T-cell (primary cell): ENCODE measurements around the gene APH1B. TPM values are rescaled to one million over a fixed set of nuclear protein-coding genes. Genes with fewer than 3 reads are reported as not detected.
A peak's percentile ranks its signal among the peaks of the same experiment; 100 is the strongest.

Experiments
- ATAC-seq, 4 experiments: fragments of 200-7000 bp in 3 of 4; fragments of 150-1000 bp in 1 of 4; cut with Tn5 transposase; replicated peaks in 1 of 4; 1 replicate in 3 of 4; 2 replicates in 1 of 4; pipeline ENCODE4 v1.10.0; 2021; ENCODE audit warnings: moderate library complexity in 3 of 4, mild to moderate bottlenecking in 2 of 4, moderate number of reproducible peaks in 1 of 4
- CTCF ChIA-PET, 2 donors: fragments of 300-600 bp; sonication (Branson Sonifier 250); formaldehyde crosslinking; loops; one replicate each; lab custom pipeline; 2022; ENCODE audit warnings: antibody characterized with exemption in 2 of 2; lab: Charles Lee
- POLR2A ChIA-PET, 2 donors: fragments of 300-600 bp; sonication (Branson Sonifier 250); formaldehyde crosslinking; loops; one replicate each; lab custom pipeline; 2022; ENCODE audit warnings: antibody characterized with exemption in 2 of 2; lab: Charles Lee
- DNase-seq, 35 experiments: peaks; one replicate each; pipeline versions ENCODE4 v3.0.0 to v3.0.0-alpha.2; 2013 to 2023
- H3K27ac ChIP-seq: one replicate; pipeline ENCODE4 v1.5.1; 2013; ENCODE audit warnings: low read length
- H3K27me3 ChIP-seq, 2 experiments: replicated peaks in 1 of 2; 1 replicate in 1 of 2; 2 replicates in 1 of 2; pipeline versions ENCODE4 v1.6.1 to v1.7.0; 2013; ENCODE audit warnings: low read length in 1 of 2, mixed read lengths in 1 of 2; ENCODE audit not compliant: control insufficient read depth in 2 of 2, insufficient read depth in 2 of 2; ENCODE audit errors: extremely low read depth in 1 of 2
- H3K36me3 ChIP-seq, 2 donors: 1 replicate in 1 of 2; 2 replicates in 1 of 2; pipeline versions ENCODE4 v1.6.1 to v1.7.0; 2013; ENCODE audit warnings: low read length in 1 of 2; ENCODE audit not compliant: control insufficient read depth in 2 of 2, insufficient read depth in 1 of 2; ENCODE audit errors: extremely low read depth in 1 of 2
- H3K4me1 ChIP-seq, 2 experiments: 1 replicate in 1 of 2; 2 replicates in 1 of 2; pipeline versions ENCODE4 v1.6.1 to v1.7.0; 2013; ENCODE audit warnings: low read length in 2 of 2, mixed read lengths in 1 of 2; ENCODE audit not compliant: insufficient read depth in 2 of 2, control insufficient read depth in 1 of 2; ENCODE audit errors: extremely low read depth in 1 of 2
- H3K4me3 ChIP-seq, 2 donors: 1 replicate in 1 of 2; 2 replicates in 1 of 2; pipeline versions ENCODE4 v1.5.1 to v1.7.0; 2013; ENCODE audit warnings: mild to moderate bottlenecking in 2 of 2, low read length in 1 of 2, moderate library complexity in 1 of 2; ENCODE audit not compliant: control insufficient read depth in 1 of 2; ENCODE audit errors: extremely low read depth in 1 of 2
- H3K9me3 ChIP-seq: 2 replicates; pipeline ENCODE4 v1.7.0; 2013
- H3K27ac Mint-ChIP-seq, 2 donors: one replicate each; pipeline ENCODE4 v1.8.0; 2020 to 2021; ENCODE audit warnings: mild to moderate bottlenecking in 2 of 2, mixed read lengths in 2 of 2
- H3K27me3 Mint-ChIP-seq, 2 donors: one replicate each; pipeline ENCODE4 v1.8.0; 2021 to 2022; ENCODE audit warnings: mixed read lengths in 2 of 2
- H3K36me3 Mint-ChIP-seq: one replicate; pipeline ENCODE4 v1.8.0; 2021; ENCODE audit warnings: mixed read lengths
- H3K4me1 Mint-ChIP-seq, 3 donors: one replicate each; pipeline ENCODE4 v1.8.0; 2020 to 2022; ENCODE audit warnings: mixed read lengths in 3 of 3, mild to moderate bottlenecking in 1 of 3
- H3K4me3 Mint-ChIP-seq, 3 donors: one replicate each; pipeline ENCODE4 v1.8.0; 2020 to 2022; ENCODE audit warnings: mild to moderate bottlenecking in 3 of 3, mixed read lengths in 3 of 3, moderate library complexity in 3 of 3
- H3K9me3 Mint-ChIP-seq, 3 donors: one replicate each; pipeline ENCODE4 v1.8.0; 2020 to 2022; ENCODE audit warnings: mixed read lengths in 3 of 3
- WGBS: methylation state at CpG from one replicate; pipeline ENCODE4 v1.1.5; 2013; ENCODE audit warnings: missing lambda C conversion rate; ENCODE audit not compliant: insufficient coverage; 5-methylcytosine and 5-hydroxymethylcytosine counted together
- total RNA-seq, 35 experiments: library from RNA in 6 of 35; stranded (reverse) in 6 of 35; fragments of 120-200 nt in 1 of 35; gene quantifications; one replicate each; pipeline versions ENCODE4 v1.2.1 to v1.2.4 and lab custom pipeline; 2013 to 2026

Gene APH1B
- total RNA-seq, 5 donors from 2014 or later (not counting 1 experiment from before 2014, with no cell fraction given) = 17.0 to 27.4 (median 20.9) TPM

DNA sequence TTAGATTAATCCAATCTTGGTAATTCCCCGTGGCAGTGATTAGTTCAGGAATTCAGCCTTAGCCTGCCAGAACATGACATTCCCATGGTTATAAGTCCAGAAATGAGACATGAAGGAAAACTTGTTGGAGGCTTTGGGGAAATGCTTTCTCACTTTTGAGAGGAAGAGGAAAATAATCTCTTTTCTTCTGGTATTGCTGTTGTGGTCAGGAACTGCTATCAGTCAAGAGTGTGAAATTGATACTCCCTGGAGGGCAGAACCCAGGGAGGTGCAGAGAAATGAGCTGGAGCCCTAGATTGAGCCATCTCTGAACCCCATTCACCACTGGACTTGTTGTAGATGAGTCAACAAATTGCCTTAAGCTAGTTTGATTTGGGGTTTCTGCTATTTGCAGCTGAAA, 38.6 kb upstream of the APH1B start:
- DNase-seq (no peak), ATAC-seq (no peak)
- H3K9me3 Mint-ChIP-seq = peaks cover 0 to 3% (median 0%) of the 10 kb centered on the region in 3 donors
- H3K4me3 ChIP-seq = no peak overlapping the region
- no peaks in the 10 kb centered on the region for H3K27me3 ChIP-seq
- peaks cover 34% of the 10 kb centered on the region for H3K36me3 Mint-ChIP-seq
- no CpG with 5 or more reads among the region's 1 CpG for WGBS
- H3K36me3 ChIP-seq = peaks cover 0 to 9% of the 10 kb centered on the region in 2 donors
- no peak overlapping the region for H3K4me3 Mint-ChIP-seq
- H3K27ac ChIP-seq = no peak overlapping the region
- H3K4me1 ChIP-seq = peaks cover 13 to 26% of the 10 kb centered on the region in 2 experiments
- no peaks in the 10 kb centered on the region for H3K9me3 ChIP-seq
- ChIA-PET CTCF (interaction anchor here (0.5 to 2.4 kb wide), 6 partner anchors 44 to 1268 kb away, joined by 3 to 8 read pairs (median 6); no protein-coding TSS in a partner anchor), POLR2A (interaction anchor here (0.6 to 1.5 kb wide), 6 partner anchors 8 to 47 kb away, joined by 3 to 5 read pairs (median 4); no protein-coding TSS in a partner anchor)
- peaks cover 73 to 76% (median 73%) of the 10 kb centered on the region in 3 donors for H3K4me1 Mint-ChIP-seq
- H3K27me3 Mint-ChIP-seq = no peaks in the 10 kb centered on the region
- H3K27ac Mint-ChIP-seq = peak overlapping the region in 1 of 2 donors; percentile 28

GRCh38 chr15:63240109-63240508, 37.3 kb upstream of the APH1B start:
- H3K4me3 Mint-ChIP-seq = no peak overlapping the region
- WGBS = 90% methylated on average over 1 of the region's 3 CpGs
- CTCF ChIA-PET = interaction anchor here in 1 of 2 donors (1.2 kb wide), 1 partner anchor 266 kb away, joined by 3 read pairs; no protein-coding TSS in a partner anchor

DNA sequence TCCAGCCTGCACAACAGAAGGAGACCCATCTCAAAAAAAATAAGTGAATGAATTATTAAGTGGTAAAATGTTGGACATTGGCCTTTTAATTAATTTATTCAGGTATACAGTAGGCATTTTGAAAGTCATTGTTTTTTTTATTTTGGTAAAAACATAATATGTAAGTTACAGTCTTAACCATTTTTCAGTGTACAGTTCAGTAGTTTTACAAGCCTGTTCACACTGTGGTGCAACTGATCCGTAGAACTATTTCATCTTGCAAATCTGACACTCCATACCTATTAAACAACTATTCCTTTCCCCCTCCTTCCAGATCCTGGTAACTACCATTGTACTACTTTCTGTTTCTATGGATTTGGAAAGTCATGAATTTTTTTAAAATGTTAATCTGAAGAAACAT, 36.1 kb upstream of the APH1B start:
- Mint-ChIP-seq H3K9me3 (peaks cover 0 to 3% (median 0%) of the 10 kb centered on the region in 3 donors), H3K4me3 (no peak overlapping the region)
- ATAC-seq = no peak

More at GRCh38 chr15:63240109-63240508, 37.3 kb upstream of the APH1B start:
- Mint-ChIP-seq H3K36me3 (peaks cover 34% of the 10 kb centered on the region), H3K27ac (peak overlapping the region in 1 of 2 donors; percentile 63), H3K27me3 (no peaks in the 10 kb centered on the region), H3K4me1 (peaks cover 73 to 76% (median 74%) of the 10 kb centered on the region in 3 donors), H3K9me3 (peaks cover 0 to 3% (median 0%) of the 10 kb centered on the region in 3 donors)
- POLR2A ChIA-PET = no interaction called here
- Histone ChIP-seq H3K4me3 (no peak overlapping the region), H3K27me3 (no peaks in the 10 kb centered on the region), H3K4me1 (peaks cover 18 to 23% of the 10 kb centered on the region in 2 experiments), H3K36me3 (peaks cover 0 to 4% of the 10 kb centered on the region in 2 donors), H3K27ac (no peak overlapping the region), H3K9me3 (no peaks in the 10 kb centered on the region)
- DNase-seq (no peak), ATAC-seq (no peak)

DNA sequence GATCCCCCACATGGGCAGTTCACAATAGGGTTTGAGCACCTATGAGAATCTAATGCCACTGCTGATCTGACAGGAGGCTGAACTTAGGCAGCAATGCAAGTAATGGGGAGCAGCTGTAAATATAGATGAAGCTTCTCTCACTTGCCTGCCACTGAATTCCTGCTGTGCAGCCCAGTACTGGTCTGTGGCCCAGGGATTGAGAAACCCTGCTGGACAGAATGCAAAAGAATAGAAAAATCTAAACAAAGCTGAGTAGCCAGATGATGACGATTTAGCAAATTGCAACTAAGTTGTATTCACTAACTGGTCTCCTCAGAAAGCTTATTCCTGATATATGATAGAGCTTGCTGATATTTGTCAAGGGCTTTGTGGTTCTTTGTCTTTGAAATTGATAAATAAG, 34.3 kb upstream of the APH1B start:
- H3K4me1 Mint-ChIP-seq = peaks cover 69 to 74% (median 70%) of the 10 kb centered on the region in 3 donors
- Histone ChIP-seq H3K4me1 (peaks cover 28 to 30% of the 10 kb centered on the region in 2 experiments), H3K9me3 (no peaks in the 10 kb centered on the region), H3K27ac (no peak overlapping the region), H3K4me3 (no peak overlapping the region), H3K27me3 (no peaks in the 10 kb centered on the region), H3K36me3 (peaks cover 0 to 29% of the 10 kb centered on the region in 2 donors)
- no CpG with 5 or more reads among the region's 1 CpG for WGBS
- peak overlapping the region; percentile 53 to 91 for H3K27ac Mint-ChIP-seq
- no peak for DNase-seq
- H3K4me3 Mint-ChIP-seq = no peak overlapping the region
- H3K36me3 Mint-ChIP-seq = peaks cover 44% of the 10 kb centered on the region
- POLR2A ChIA-PET = interaction anchor here in 1 of 2 donors (1.2 kb wide), 1 partner anchor 11 kb away, joined by 3 read pairs; no protein-coding TSS in a partner anchor
- no peak for ATAC-seq
- no peaks in the 10 kb centered on the region for H3K27me3 Mint-ChIP-seq
- peaks cover 0 to 3% (median 0%) of the 10 kb centered on the region in 3 donors for H3K9me3 Mint-ChIP-seq
- CTCF ChIA-PET = interaction anchor here (0.7 to 1.2 kb wide), 2 partner anchors 77 to 294 kb away, joined by 3 to 4 read pairs; no protein-coding TSS in a partner anchor

More for the DNA sequence above, 36.1 kb upstream of the APH1B start:
- no peak overlapping the region for H3K27ac Mint-ChIP-seq
- H3K27me3 Mint-ChIP-seq = no peaks in the 10 kb centered on the region
- H3K4me1 ChIP-seq = peaks cover 22 to 28% of the 10 kb centered on the region in 2 experiments
- WGBS = 100% methylated on average over 1 of the region's 1 CpG
- H3K27ac ChIP-seq = no peak overlapping the region
- H3K27me3 ChIP-seq = no peaks in the 10 kb centered on the region
- peaks cover 0 to 13% of the 10 kb centered on the region in 2 donors for H3K36me3 ChIP-seq
- peaks cover 75 to 76% (median 76%) of the 10 kb centered on the region in 3 donors for H3K4me1 Mint-ChIP-seq
- H3K9me3 ChIP-seq = no peaks in the 10 kb centered on the region
- peaks cover 38% of the 10 kb centered on the region for H3K36me3 Mint-ChIP-seq
- POLR2A ChIA-PET = interaction anchor here in 1 of 2 donors (0.8 kb wide), 1 partner anchor 47 kb away, joined by 7 read pairs; no protein-coding TSS in a partner anchor
- DNase-seq = no peak
- CTCF ChIA-PET = interaction anchor here in 1 of 2 donors (0.6 kb wide), 1 partner anchor 29 kb away, joined by 4 read pairs; no protein-coding TSS in a partner anchor
- H3K4me3 ChIP-seq = no peak overlapping the region

DNA sequence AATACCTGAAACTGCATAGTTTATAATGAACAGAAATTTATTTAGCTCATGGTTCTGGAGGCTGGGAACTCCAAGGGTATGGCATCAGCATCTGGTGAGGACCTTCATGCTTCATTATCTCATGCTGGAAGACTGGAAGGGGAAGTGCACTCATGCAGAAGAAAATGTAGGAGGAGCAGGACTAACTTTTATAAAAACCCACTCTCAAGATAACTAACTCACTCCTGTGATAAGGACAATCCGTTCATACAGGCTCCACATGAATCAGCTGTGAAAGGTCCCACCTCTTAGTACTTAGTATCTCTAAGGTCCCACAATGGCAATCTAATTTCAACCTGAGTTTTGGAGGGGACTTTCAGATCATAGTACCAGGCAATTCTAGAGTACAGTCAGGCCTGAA, 33.6 kb upstream of the APH1B start:
- ATAC-seq (no peak), DNase-seq (no peak)
- no peak overlapping the region for H3K4me3 ChIP-seq
- POLR2A ChIA-PET = interaction anchor here in 1 of 2 donors (1.2 kb wide), 2 partner anchors 12 to 52 kb away, joined by 3 to 4 read pairs; no protein-coding TSS in a partner anchor
- no peaks in the 10 kb centered on the region for H3K27me3 Mint-ChIP-seq
- H3K36me3 ChIP-seq = peaks cover 0 to 29% of the 10 kb centered on the region in 2 donors
- peak overlapping the region; percentile 85 to 91 for H3K27ac Mint-ChIP-seq
- CTCF ChIA-PET = interaction anchor here in 1 of 2 donors (0.6 to 1.2 kb wide), 3 partner anchors 60 to 737 kb away, joined by 3 to 5 read pairs (median 4); no protein-coding TSS in a partner anchor
- H3K4me1 Mint-ChIP-seq = peaks cover 64 to 72% (median 68%) of the 10 kb centered on the region in 3 donors
- no peaks in the 10 kb centered on the region for H3K27me3 ChIP-seq
- 67% methylated on average over 1 of the region's 1 CpG for WGBS
- no peaks in the 10 kb centered on the region for H3K9me3 ChIP-seq
- peaks cover 23 to 25% of the 10 kb centered on the region in 2 experiments for H3K4me1 ChIP-seq
- H3K36me3 Mint-ChIP-seq = peaks cover 48% of the 10 kb centered on the region
- H3K27ac ChIP-seq = peak overlapping the region; percentile 22
- peak overlapping the region in 1 of 3 donors; percentile 33 for H3K4me3 Mint-ChIP-seq
- peaks cover 0 to 3% (median 0%) of the 10 kb centered on the region in 3 donors for H3K9me3 Mint-ChIP-seq

DNA sequence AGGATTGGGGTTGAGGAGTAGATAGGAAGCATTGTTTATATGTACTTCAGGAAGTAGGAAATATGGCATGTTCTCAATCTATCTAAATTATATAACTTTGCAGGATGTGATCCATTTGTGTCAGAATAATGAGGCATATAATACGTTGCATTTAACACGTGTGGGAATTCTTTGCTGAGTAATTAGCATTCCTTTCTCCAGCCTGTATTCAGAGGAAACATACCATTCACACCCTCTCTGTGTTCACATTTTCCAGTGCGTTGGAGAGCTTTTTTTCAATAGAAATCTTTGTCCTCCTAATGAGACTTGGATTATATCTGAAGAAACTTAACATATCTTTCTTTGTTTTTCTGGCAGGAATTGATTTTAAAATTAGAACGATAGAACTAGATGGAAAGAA, 33.0 kb upstream of the APH1B start:
- peaks cover 19 to 23% of the 10 kb centered on the region in 2 experiments for H3K4me1 ChIP-seq
- ChIA-PET POLR2A (interaction anchor here (0.7 to 1.4 kb wide), 5 partner anchors 23 to 90 kb away, joined by 3 to 7 read pairs (median 3); no protein-coding TSS in a partner anchor), CTCF (interaction anchor here (0.6 to 1.0 kb wide), 4 partner anchors 50 to 736 kb away, joined by 3 to 5 read pairs (median 4); no protein-coding TSS in a partner anchor)
- H3K9me3 Mint-ChIP-seq = peaks cover 0 to 3% (median 0%) of the 10 kb centered on the region in 3 donors
- DNase-seq = no peak
- peaks cover 53% of the 10 kb centered on the region for H3K36me3 Mint-ChIP-seq
- no peak for ATAC-seq
- H3K9me3 ChIP-seq = no peaks in the 10 kb centered on the region
- H3K27ac Mint-ChIP-seq = peak overlapping the region; percentile 85 to 91
- no peak overlapping the region for H3K4me3 ChIP-seq
- H3K36me3 ChIP-seq = peaks cover 0 to 33% of the 10 kb centered on the region in 2 donors
- no CpG with 5 or more reads among the region's 4 CpGs for WGBS
- H3K27me3 Mint-ChIP-seq = no peaks in the 10 kb centered on the region
- peak overlapping the region in 1 of 3 donors; percentile 33 for H3K4me3 Mint-ChIP-seq
- no peaks in the 10 kb centered on the region for H3K27me3 ChIP-seq
- H3K4me1 Mint-ChIP-seq = peaks cover 65 to 70% (median 67%) of the 10 kb centered on the region in 3 donors
- H3K27ac ChIP-seq = peak overlapping the region; percentile 22
